ENCODE measurements around the gene ITGB2.

ITGB2 gene

GRCh38 chr21:44920694-44921604 is at the start of gene ITGB2:
ITGB2 (minus strand) TSS chr21:44920899; CDS start chr21:44910782, 10,117 bp downstream.
- peak; percentile 73 to 79 for DNase-seq

GRCh38 chr21:44969931-44970755 is 49.4 kb upstream of the ITGB2 start:
- DNase-seq: no peak

GRCh38 chr21:44969066-44969670 is 48.5 kb upstream of the ITGB2 start:
- no peak for DNase-seq

- no peak for DNase-seq
These were observed 46.7 kb upstream of the ITGB2 start for GRCh38 chr21:44967082-44968047.

- DNase-seq: no peak
These were observed 45.7 kb upstream of the ITGB2 start for GRCh38 chr21:44966135-44967081.

- DNase-seq: peak; percentile 55 to 64
These were observed 44.7 kb upstream of the ITGB2 start for GRCh38 chr21:44965251-44966022.

- no peak for DNase-seq
These were observed 43.7 kb upstream of the ITGB2 start for GRCh38 chr21:44964381-44964780.

GRCh38 chr21:44962403-44962966 is 41.8 kb upstream of the ITGB2 start:
- no peak for DNase-seq

- DNase-seq: no peak
These were observed 39.7 kb upstream of the ITGB2 start for GRCh38 chr21:44960141-44961092.

- DNase-seq: no peak
These were observed 38.8 kb upstream of the ITGB2 start for GRCh38 chr21:44959376-44960091.

GRCh38 chr21:44958471-44959191 is 37.9 kb upstream of the ITGB2 start:
- no peak for DNase-seq

- no peak for DNase-seq
These were observed 37.3 kb upstream of the ITGB2 start for GRCh38 chr21:44957901-44958451.

- DNase-seq: no peak
These were observed 36.5 kb upstream of the ITGB2 start for GRCh38 chr21:44957047-44957831.

- DNase-seq: no peak
These were observed 35.8 kb upstream of the ITGB2 start for GRCh38 chr21:44956356-44957046.

GRCh38 chr21:44955798-44956175 is 35.1 kb upstream of the ITGB2 start:
- no peak for DNase-seq
